DMS114 treated with DMSO at 0.1 percent for 48 hours (cell line): ENCODE measurements around the gene TIMP3.

ENCODE experiments used
- DNase-seq: peaks from one replicate; lab custom pipeline; 2025; ENCODE audit not compliant: unreplicated experiment; lab: John Stamatoyannopoulos, UW

Gene TIMP3

GRCh38 chr22:32805361-32805881, 3.9 kb downstream of the TIMP3 start:
- no peak for DNase-seq

DNA sequence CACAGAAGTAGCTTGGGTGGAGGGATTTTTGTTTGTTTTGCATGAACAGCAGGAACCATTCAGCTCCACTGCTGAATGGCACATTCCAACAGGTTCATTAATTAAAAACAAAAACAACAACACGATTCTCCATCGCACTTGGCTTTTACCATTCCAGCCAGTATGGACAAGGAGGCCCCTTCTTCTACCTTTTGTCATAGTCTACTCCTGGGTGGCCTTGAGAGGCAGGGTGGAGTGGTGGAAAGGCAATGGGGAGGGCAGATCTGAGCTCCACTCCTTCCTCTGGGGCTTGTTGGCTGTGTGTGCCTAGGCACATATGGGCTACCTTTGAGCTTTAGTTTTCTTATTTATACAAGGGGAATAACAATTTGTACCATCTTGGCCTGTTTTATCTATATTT, 4.8 kb downstream of the TIMP3 start:
- no peak for DNase-seq

DNA sequence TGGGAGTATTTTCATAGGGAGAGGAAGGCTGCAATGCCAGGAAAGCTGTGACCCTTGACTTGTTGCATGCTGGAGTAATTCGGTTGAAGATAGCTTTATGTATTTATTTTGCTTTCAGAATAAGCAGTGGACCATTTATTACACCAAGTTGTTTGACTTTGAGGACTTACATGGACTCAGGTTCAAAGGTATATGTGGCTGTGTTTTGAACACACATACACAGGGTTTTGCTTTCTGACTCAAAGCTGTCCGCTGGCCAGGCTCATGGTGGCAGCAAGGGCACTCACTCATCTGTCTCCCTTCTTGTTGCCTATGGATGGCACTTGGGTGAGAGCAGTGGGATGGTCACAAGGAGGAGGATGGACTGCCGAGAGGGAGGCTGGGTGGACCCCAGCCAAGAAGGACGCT, 6.5 kb downstream of the TIMP3 start:
- no peak for DNase-seq

DNA sequence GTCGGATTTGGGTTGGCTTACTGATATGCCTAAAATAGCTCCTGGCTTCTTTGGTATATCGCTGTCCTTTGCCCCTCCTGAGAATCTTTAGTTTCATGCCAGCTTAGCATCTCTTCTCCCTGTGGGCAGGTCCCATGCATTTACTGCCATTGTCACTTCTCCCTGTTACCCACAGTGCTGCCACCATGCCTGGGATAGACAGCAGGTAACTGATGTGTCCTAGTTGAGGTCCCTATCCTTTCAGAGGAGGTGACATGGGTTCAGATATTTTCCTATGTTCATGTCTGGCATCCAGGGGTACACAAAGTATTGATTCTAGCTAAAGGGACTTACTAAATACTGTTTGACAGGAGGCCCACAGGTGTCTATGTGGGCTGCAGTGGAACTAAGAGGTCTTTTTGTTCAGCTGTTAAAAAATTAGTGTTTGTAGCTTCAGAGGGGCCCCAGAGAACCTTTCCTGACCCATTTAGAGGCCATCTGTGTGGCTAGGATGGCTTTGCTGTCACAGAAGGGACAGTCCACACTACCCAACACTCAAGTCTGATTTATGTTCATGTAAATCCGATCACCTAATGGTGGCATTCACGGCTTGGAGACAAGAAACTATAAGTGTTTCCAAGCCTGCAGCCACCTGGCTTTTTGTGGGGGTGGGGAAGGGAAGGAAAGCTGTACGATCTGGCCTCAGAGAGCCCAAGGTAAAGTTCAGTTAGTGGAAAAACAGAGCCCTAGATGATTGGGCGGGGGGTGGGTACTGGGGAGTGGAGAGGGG, 8.5 kb downstream of the TIMP3 start:
- no peak for DNase-seq

DNA sequence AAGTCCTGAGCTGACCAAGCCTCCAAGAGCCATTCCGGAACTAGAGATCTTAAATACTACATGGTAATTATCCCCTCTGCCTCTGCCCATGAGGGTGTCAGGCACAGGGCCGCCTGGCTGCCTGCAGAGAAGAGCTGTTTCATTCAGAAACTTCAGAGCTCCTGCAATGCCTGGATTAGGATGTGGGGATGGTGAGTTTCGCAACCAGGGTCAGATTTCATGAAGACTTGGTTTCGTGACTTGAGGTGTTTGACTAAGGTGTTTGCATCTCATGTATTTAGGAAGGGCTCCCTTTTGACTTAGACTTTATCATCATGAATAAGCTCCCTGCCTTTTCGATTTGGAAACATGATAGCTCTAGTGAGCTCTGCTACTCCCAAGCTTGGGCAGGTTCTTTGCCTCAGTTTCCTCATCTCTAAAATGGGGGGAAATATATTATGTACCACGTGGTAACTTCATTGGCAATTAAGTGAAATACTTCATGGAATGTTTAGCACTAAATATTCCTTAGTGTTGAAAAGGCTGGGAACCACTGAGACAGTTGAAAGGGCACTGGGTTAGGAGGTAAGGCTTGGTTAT, 9.1 kb downstream of the TIMP3 start:
- no peak for DNase-seq

GRCh38 chr22:32811788-32812545, 10.5 kb downstream of the TIMP3 start:
- no peak for DNase-seq

DNA sequence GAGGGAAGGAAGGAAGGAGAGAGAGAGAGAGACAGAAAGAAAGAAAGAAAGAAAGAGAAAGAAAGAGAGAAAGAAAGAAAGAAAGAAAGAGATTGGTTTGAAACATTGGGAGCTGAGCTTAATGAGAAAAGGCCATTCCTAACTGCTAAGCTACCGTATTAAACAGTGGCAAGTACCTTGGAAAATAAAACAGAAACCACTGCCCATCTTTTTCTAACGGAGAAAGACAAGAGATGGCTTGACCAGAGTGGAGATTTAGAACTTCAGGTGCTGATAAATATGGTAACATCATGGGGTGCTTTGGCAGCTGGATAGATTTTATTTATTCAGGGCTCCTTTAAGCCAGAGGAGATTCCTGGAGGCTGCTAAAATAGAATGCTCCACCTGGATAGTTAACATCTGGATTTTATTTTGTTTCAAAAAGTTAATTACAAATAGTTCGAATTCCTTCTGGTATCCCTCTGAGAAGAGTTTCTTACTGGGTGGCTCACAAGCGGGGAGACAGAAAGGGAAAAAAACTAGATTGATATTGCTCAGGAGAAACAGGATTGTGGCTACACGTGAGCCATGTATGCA, 12.9 kb downstream of the TIMP3 start:
- DNase-seq = no peak

DNA sequence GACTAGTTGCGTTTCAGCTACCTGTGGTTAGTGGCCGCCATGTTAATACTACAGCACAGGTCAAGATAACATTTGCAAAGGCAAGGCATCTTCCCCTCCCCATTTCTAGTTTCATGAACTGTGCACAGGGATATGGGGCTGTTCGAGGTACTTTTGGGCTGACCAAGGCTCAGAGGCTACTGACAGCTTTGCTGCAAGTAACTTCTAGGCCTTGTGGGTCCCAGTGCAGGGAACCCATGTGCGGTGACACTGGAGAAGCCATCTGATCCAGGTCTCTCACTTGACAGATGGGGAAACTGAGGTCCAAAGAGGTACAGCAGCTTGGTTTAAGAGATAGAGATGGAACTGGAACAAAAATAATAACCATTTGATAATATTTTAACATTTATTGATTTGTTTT, 13.6 kb downstream of the TIMP3 start:
- DNase-seq = no peak

GRCh38 chr22:32815943-32816342, 14.4 kb downstream of the TIMP3 start:
- no peak for DNase-seq

DNA sequence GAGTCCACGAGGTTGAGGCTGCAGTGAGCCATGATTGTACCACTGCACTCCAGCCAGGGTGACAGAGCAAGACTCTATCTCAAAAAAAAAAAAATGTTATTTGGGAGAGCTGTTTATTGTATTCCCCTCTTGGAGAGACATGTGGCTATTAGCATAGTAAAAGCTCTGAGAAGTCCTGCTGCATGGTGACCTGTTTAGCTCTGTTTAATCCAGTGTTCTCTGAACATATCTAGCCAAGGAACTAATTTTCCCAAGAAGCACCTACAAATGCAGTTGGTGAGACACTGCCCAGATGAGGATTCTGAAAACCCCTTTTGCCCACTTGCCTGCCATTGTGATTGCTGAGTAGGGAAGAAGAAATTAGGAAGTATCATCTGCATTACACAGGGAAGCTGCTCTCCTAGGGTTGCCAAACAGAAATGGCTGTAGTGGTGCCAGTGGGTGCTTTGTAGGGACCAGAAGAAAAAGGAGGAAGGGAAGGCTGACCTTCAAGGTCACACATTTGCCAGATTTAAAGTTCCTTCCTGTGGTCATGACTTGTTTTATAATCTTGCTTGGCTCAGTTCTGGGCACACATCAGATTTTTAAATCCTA, 15.7 kb downstream of the TIMP3 start:
- DNase-seq = no peak

- no peak for DNase-seq
Measured at GRCh38 chr22:32818446-32819115, 17.1 kb downstream of the TIMP3 start.

GRCh38 chr22:32819120-32819519, 17.6 kb downstream of the TIMP3 start:
- no peak for DNase-seq

GRCh38 chr22:32820131-32821119, 18.9 kb downstream of the TIMP3 start:
- DNase-seq = no peak

- no peak for DNase-seq
Measured at GRCh38 chr22:32822179-32822877, 20.8 kb downstream of the TIMP3 start.

DNA sequence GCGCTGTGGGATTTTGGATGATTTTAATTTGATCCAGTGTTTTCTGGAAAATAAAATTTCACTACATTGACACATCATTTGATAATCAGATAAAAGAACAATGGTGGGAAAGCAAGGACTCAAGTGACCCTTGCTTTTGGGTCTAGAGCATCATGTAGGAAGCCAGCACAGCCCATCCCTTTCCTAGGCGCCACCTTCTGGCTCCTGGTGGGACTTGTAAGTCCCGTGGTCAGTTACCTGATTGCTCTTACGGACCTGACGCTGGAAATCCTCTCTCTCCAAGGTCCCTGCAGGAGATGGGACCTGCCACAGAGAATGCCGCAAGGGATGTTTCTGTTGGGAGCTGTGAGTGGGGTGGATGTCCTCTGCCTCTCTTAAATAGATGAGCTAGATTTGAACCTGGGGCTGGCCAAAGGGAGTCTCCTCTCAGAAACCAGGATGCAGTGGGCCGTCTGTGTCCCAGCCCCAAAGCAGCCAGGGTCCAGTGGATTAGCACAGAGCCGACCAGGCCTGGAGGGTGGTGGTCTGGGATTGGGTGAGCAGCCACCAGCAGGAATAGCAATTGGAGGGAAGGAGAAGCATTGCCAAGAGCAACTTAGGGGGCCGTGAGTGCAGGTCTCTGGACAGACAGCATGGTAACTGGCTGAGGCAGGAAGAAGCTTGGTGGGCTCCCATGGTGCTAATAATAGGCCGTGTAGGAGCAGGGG, 21.7 kb downstream of the TIMP3 start:
- DNase-seq = peak; percentile 3

DNA sequence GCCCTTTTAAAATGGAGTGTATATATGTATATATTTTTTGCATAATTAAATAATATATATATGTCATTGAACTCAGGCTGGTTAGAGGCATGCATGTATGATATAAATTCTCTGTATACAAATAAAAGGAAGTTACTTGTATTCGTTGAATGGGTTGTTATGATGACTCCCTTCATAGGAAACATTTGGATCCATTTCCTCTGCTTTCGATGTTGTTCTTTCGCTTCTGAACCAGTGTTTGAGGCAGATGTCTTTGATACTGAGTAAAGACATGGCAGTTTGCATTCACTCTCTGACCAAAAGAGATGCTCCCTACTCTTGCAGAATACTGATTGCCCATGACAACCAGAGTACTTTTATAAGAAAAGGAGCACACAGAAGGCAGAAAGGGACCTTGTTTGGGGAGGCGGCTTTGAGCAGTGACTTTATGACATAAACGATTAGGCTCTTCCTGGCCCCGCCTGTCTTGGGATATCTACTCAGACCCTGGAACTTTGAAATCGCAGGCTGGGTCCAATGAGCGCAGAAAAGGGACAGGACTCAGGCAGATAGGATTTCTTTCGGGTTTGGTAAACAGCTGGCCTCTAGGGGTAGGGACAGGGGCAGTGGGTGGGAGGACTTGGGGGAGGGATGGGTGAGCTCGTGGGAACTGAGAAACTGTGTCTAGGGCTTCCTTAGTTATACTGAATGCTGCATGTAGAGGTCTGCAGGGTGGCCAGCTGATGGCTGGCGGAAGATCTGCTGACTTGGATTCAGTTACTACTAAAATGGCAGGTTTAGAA, 23.2 kb downstream of the TIMP3 start:
- no peak for DNase-seq

DNA sequence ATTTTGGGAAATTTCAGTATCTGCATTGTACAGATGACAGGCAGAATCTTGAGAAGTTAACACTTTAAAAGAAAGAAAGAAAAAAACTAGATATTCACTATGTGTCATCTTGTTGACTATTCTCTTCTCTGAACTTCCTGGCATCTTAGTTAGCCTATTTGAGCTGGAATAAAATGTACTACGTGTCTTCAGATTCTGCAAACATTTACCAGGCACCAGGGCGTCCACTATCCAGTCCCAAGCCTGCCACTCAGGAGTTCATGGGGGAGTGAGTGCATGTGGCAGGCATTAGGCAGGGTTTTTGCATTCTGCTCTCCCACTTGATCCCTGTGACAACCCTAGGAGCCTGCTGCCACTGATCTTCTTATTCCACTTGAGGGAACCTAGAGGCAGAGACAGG, 25.0 kb downstream of the TIMP3 start:
- no peak for DNase-seq
